Neural progenitor cell (in vitro differentiated cells): ENCODE data around the gene C6orf120. TPM values are rescaled to one million over a fixed set of nuclear protein-coding genes. Genes with fewer than 3 reads are reported as not detected.

Source experiments
- DNase-seq: peaks from one replicate; pipeline ENCODE4 v3.0.0-alpha.2; 2016; ENCODE audit warnings: low spot score
- H2AFZ ChIP-seq: fragments of 200-600 bp; sonication (generic); replicated peaks from 2 replicates; pipeline ENCODE4 v1.6.1; 2016; ENCODE audit warnings: antibody characterized with exemption
- H3F3A ChIP-seq: fragments of 200-600 bp; sonication (generic); 2 replicates; pipeline ENCODE4 v1.6.1; 2016; ENCODE audit warnings: antibody characterized with exemption, low read depth
- H3K27ac ChIP-seq: fragments of 200-600 bp; sonication (generic); 2 replicates; pipeline ENCODE4 v1.5.1; 2016; ENCODE audit warnings: mild to moderate bottlenecking
- H3K27me3 ChIP-seq: fragments of 200-600 bp; sonication (generic); 2 replicates; pipeline ENCODE4 v1.6.1; 2016; ENCODE audit warnings: mild to moderate bottlenecking, moderate library complexity
- H3K36me3 ChIP-seq: fragments of 200-600 bp; sonication (generic); 2 replicates; pipeline ENCODE4 v1.5.1; 2016
- H3K4me1 ChIP-seq: fragments of 200-600 bp; sonication (generic); 2 replicates; pipeline ENCODE4 v1.6.1; 2016; ENCODE audit warnings: mixed run types
- H3K4me2 ChIP-seq: fragments of 200-600 bp; sonication (generic); 2 replicates; pipeline ENCODE4 v1.6.1; 2016
- H3K4me3 ChIP-seq: fragments of 200-600 bp; sonication (generic); 2 replicates; pipeline ENCODE4 v1.5.1; 2016
- H3K79me2 ChIP-seq: fragments of 200-600 bp; sonication (generic); 2 replicates; pipeline ENCODE4 v1.6.1; 2016; ENCODE audit warnings: low read depth
- H3K9ac ChIP-seq: fragments of 200-600 bp; sonication (generic); 2 replicates; pipeline ENCODE4 v1.6.1; 2016
- H3K9me3 ChIP-seq: fragments of 200-600 bp; sonication (generic); 2 replicates; pipeline ENCODE4 v1.5.1; 2016; ENCODE audit warnings: low read depth
- H4K20me1 ChIP-seq: fragments of 200-600 bp; sonication (generic); 2 replicates; pipeline ENCODE4 v1.6.1; 2016; ENCODE audit warnings: low read depth
- H3K27ac Mint-ChIP-seq: 3 replicates; pipeline ENCODE4 v1.8.0; 2021; ENCODE audit warnings: mixed read lengths
- H3K27me3 Mint-ChIP-seq: 2 replicates; pipeline ENCODE4 v1.8.0; 2022; ENCODE audit warnings: low read depth, mild to moderate bottlenecking, inconsistent platforms, moderate library complexity, mixed read lengths; ENCODE audit not compliant: insufficient read depth
- H3K36me3 Mint-ChIP-seq: 3 replicates; pipeline ENCODE4 v1.8.0; 2021; ENCODE audit warnings: mixed read lengths
- H3K4me1 Mint-ChIP-seq: 3 replicates; pipeline ENCODE4 v1.8.0; 2021; ENCODE audit warnings: mixed read lengths
- H3K4me3 Mint-ChIP-seq: 3 replicates; pipeline ENCODE4 v1.8.0; 2021; ENCODE audit warnings: mild to moderate bottlenecking, moderate library complexity, mixed read lengths
- H3K9me3 Mint-ChIP-seq: 3 replicates; pipeline ENCODE4 v1.8.0; 2020; ENCODE audit warnings: mixed read lengths
- CTCF ChIP-seq: fragments of 200-600 bp; sonication (generic); IDR thresholded peaks from 2 replicates; pipeline ENCODE4 v1.5.1; 2017; ENCODE audit warnings: antibody characterized with exemption, mild to moderate bottlenecking
- EZH2 ChIP-seq: fragments of 200-600 bp; sonication (generic); IDR thresholded peaks from 2 replicates; pipeline ENCODE4 v1.6.1; 2017; ENCODE audit warnings: antibody characterized with exemption, mild to moderate bottlenecking, moderate library complexity
- EZH2phosphoT487 ChIP-seq: fragments of 200-600 bp; sonication (generic); IDR thresholded peaks from 2 replicates; pipeline ENCODE4 v1.6.1; 2017; ENCODE audit warnings: antibody characterized with exemption
- total RNA-seq: library from RNA; depleted of rRNA; stranded (reverse); fragments of >200 nt; gene quantifications from 2 replicates; pipeline ENCODE4 v1.2.3, GENCODE V29; 2015; ENCODE audit warnings: low replicate concordance

C6orf120 gene
- total RNA-seq, 1 donor from 2014 or later = 38.8 TPM

DNA sequence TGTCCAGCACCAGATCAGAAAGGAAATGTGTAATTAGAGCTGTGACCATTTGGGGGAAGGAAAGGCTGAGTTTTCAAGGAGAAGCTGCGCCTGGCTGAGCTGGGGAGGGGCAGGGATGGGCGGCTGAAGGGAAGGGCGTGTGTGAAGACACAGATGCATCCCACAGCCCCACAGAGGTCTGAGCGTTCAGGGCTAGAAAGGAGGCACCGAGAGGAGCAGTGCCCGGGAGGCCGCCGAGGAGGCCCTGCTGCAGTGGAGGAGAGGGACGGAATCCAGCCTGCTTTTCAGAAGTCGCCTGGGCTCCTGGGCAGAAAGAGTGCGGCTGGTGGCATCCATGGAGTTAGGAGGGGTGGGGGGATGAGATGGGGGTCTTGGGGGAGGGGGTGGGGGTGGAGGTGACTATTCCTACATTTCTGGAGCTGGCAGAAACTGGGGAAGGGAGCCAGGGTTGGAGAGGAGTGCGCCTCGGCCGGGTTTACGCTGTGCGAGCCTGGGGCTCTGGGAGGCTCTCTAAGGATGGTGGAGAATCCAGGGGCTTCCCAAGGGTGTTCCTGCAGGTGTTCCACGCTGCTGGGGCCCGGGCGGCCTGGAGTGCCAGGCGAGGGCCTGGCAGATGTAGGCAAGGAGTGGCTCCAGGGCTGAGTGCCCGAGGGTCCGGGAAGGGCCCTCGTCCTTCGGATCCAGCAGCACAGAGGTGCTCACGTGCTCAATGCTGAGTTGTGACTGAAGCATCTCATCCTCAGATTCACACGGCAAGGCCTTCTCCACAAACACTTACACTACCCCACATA lies 41.9 kb upstream of the C6orf120 start:
- no peak for TF ChIP-seq EZH2phosphoT487
- no peak for TF ChIP-seq CTCF
- no peak for TF ChIP-seq EZH2
- no peaks in the 10 kb centered on the region for H3K4me1 ChIP-seq
- no peak overlapping the region for H3K4me2 ChIP-seq
- H3F3A ChIP-seq = no peaks in the 10 kb centered on the region
- H3K27me3 ChIP-seq = no peaks in the 10 kb centered on the region
- H3K4me3 Mint-ChIP-seq = peak overlapping the region; percentile 33
- no peak for DNase-seq
- no peak overlapping the region for H3K4me3 ChIP-seq
- no peaks in the 10 kb centered on the region for H3K9me3 Mint-ChIP-seq
- H3K27me3 Mint-ChIP-seq = peaks cover 3% of the 10 kb centered on the region
- H3K36me3 ChIP-seq = no peaks in the 10 kb centered on the region
- H2AFZ ChIP-seq = no peak overlapping the region
- peak overlapping the region; percentile 82 for H3K27ac Mint-ChIP-seq
- no peaks in the 10 kb centered on the region for H3K79me2 ChIP-seq
- H3K9me3 ChIP-seq = no peaks in the 10 kb centered on the region
- H3K9ac ChIP-seq = no peak overlapping the region
- H3K4me1 Mint-ChIP-seq = peaks cover 17% of the 10 kb centered on the region
- H3K27ac ChIP-seq = no peak overlapping the region
- H3K36me3 Mint-ChIP-seq = peaks cover 47% of the 10 kb centered on the region
- no peaks in the 10 kb centered on the region for H4K20me1 ChIP-seq

GRCh38 chr6:169660751-169661390 lies 41.1 kb upstream of the C6orf120 start:
- H3K79me2 ChIP-seq = no peaks in the 10 kb centered on the region
- Mint-ChIP-seq H3K4me3 (no peak overlapping the region), H3K4me1 (peaks cover 12% of the 10 kb centered on the region), H3K36me3 (peaks cover 48% of the 10 kb centered on the region), H3K27ac (no peak overlapping the region), H3K9me3 (no peaks in the 10 kb centered on the region), H3K27me3 (peaks cover 3% of the 10 kb centered on the region)
- no peaks in the 10 kb centered on the region for H3K9me3 ChIP-seq
- H3K4me1 ChIP-seq = no peaks in the 10 kb centered on the region
- no peaks in the 10 kb centered on the region for H3K27me3 ChIP-seq
- H3K4me2 ChIP-seq = no peak overlapping the region
- H2AFZ ChIP-seq = no peak overlapping the region
- no peaks in the 10 kb centered on the region for H3F3A ChIP-seq
- no peak overlapping the region for H3K27ac ChIP-seq
- peaks cover 4% of the 10 kb centered on the region for H3K36me3 ChIP-seq
- H3K9ac ChIP-seq = no peak overlapping the region
- no peaks in the 10 kb centered on the region for H4K20me1 ChIP-seq
- no peak for DNase-seq
- H3K4me3 ChIP-seq = no peak overlapping the region
- TF ChIP-seq EZH2phosphoT487 (no peak), EZH2 (no peak), CTCF (no peak)

DNA sequence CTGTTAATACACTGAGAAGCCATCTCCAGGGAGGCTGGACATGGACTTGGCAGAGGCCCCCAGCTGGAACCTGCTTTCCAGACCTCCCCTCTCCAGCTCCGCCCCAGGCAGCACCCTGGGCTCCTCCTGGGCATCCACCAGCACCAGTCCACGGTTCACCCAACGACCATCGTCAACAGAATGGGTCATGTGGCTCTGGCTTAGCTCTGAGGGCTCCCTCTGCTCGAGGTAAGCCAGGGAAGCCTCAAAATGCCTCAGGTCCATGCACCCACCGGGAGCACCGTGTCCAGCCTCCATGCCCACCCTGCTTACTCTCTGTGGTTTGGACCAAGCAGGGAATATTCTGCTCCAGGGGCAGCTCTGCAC lies 40.6 kb upstream of the C6orf120 start:
- peaks cover 4% of the 10 kb centered on the region for H3K36me3 ChIP-seq

More for the DNA sequence above, 40.6 kb upstream of the C6orf120 start:
- peaks cover 45% of the 10 kb centered on the region for H3K36me3 Mint-ChIP-seq
- Histone ChIP-seq H3K9me3 (no peaks in the 10 kb centered on the region), H3K4me1 (no peaks in the 10 kb centered on the region), H3K4me3 (no peak overlapping the region), H3K9ac (no peak overlapping the region), H3K4me2 (no peak overlapping the region), H3K79me2 (no peaks in the 10 kb centered on the region), H3K27ac (no peak overlapping the region), H3K27me3 (no peaks in the 10 kb centered on the region), H3F3A (no peaks in the 10 kb centered on the region), H4K20me1 (no peaks in the 10 kb centered on the region), H2AFZ (no peak overlapping the region)
- no peak for DNase-seq
- H3K27me3 Mint-ChIP-seq = peaks cover 3% of the 10 kb centered on the region
- no peaks in the 10 kb centered on the region for H3K9me3 Mint-ChIP-seq
- no peak overlapping the region for H3K27ac Mint-ChIP-seq
- H3K4me3 Mint-ChIP-seq = no peak overlapping the region
- H3K4me1 Mint-ChIP-seq = peaks cover 7% of the 10 kb centered on the region
- TF ChIP-seq CTCF = no peak
- no peak for TF ChIP-seq EZH2phosphoT487
- TF ChIP-seq EZH2 = no peak
